ENCODE measurements around the gene AOPEP.

Gene AOPEP

DNA sequence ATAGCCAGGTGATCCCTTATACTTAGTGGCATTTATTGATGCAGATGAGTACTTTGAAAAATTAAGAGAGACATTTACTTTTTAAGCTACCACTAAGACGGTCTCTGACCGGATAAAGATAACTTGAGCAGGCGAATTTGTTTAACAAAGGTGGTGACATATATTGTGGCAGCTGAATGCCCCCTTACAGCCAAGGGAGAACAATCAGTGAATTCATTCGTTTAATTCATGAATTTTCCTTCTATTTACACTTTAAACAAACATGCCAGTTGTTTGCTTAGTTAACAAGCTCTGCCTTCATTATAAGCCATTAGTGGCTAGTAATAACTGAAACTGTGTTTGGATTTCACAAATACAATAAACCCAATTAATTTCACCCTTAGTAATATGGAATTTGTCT lies 187.1 kb downstream of the AOPEP start:
- no peaks in the 10 kb centered on the region for H4K20me1 ChIP-seq (ENCODE audit: insufficient read depth, low read length)
- H3K36me3 ChIP-seq (ENCODE audit: insufficient read depth, low read length), result no peaks in the 10 kb centered on the region
- H3K4me3 ChIP-seq (ENCODE audit: low read depth, low read length, poor library complexity, severe bottlenecking), result no peak overlapping the region
- H3K27me3 ChIP-seq (ENCODE audit: insufficient read depth, low read length), result no peaks in the 10 kb centered on the region
- H3K79me2 ChIP-seq (ENCODE audit: insufficient read depth, low read length), result no peaks in the 10 kb centered on the region
- H3F3A ChIP-seq (ENCODE audit: insufficient read depth, low read length), result no peaks in the 10 kb centered on the region
- peaks cover 37% of the 10 kb centered on the region for H3K4me1 ChIP-seq (ENCODE audit: insufficient read depth, low read length, severe bottlenecking)
- no peak overlapping the region for H2AFZ ChIP-seq (ENCODE audit: low read length)
- H3K9ac ChIP-seq (ENCODE audit: low read length), result no peak overlapping the region
- H3K9me2 ChIP-seq (ENCODE audit: low read depth, low read length), result no peaks in the 10 kb centered on the region
- H3K27ac ChIP-seq (ENCODE audit: low read depth, low read length, poor library complexity, severe bottlenecking), result no peak overlapping the region
- H3K9me3 ChIP-seq (ENCODE audit: low read length), result no peaks in the 10 kb centered on the region
- TF ChIP-seq, protein P1, sequence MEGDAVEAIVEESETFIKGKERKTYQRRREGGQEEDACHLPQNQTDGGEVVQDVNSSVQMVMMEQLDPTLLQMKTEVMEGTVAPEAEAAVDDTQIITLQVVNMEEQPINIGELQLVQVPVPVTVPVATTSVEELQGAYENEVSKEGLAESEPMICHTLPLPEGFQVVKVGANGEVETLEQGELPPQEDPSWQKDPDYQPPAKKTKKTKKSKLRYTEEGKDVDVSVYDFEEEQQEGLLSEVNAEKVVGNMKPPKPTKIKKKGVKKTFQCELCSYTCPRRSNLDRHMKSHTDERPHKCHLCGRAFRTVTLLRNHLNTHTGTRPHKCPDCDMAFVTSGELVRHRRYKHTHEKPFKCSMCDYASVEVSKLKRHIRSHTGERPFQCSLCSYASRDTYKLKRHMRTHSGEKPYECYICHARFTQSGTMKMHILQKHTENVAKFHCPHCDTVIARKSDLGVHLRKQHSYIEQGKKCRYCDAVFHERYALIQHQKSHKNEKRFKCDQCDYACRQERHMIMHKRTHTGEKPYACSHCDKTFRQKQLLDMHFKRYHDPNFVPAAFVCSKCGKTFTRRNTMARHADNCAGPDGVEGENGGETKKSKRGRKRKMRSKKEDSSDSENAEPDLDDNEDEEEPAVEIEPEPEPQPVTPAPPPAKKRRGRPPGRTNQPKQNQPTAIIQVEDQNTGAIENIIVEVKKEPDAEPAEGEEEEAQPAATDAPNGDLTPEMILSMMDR (IDR thresholded peaks at IDR 0.05; ENCODE audit: low read length), result no peak
- no peak for TF ChIP-seq EZH2 (IDR thresholded peaks at IDR 0.05; ENCODE audit: borderline replicate concordance, low read length)
- no peak overlapping the region for H3K4me2 ChIP-seq (ENCODE audit: low read length)

DNA sequence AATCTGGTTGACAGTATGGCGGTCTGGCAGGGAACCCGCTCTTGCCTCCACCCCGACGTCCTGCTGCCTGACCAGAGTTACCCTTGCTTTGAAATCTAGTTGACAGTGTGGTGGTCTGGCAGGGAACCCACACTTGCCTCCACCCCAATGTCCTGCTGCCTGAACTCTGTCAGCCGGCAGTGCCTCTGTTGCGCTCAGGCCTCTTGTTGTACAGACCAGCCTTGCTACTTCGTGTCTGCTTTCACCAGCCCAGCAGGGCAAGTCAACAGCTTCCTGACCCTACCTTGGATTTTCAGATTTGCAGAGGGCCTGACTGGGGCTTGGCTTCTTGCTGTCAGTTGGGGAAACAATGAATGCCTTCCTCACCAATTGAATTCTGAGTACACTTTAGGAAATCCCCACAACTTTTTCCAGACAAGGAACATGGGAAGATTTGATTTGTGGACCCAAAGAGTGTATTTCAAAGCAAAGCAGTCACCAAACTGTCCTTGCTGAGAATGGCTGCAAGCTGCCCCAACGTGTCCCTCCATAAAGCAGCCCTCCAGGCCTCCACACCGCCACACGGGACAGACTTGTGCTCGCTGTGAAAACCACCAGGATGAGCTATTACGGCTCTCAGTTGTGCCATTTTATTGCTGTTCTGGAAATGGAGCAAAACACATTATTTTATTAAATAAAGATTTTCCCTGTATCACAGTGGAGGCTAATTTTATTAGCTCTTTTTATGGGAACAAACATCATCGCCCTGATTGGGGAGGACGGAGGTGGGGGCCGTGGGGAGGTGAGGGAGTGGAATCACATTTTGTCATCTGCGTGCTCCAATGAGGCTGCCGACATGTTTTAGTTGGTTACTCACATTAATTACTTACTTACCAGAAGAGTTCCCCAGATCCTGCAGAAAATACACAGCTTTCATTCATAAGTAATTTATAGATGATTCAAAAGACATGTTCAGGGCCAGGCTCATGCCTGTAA lies 189.3 kb downstream of the AOPEP start:
- Histone ChIP-seq H3K4me3 (ENCODE audit: low read depth, low read length, poor library complexity, severe bottlenecking) (no peak overlapping the region), H2AFZ (ENCODE audit: low read length) (no peak overlapping the region), H3K9me2 (ENCODE audit: low read depth, low read length) (no peaks in the 10 kb centered on the region), H3K4me2 (ENCODE audit: low read length) (no peak overlapping the region), H3K27me3 (ENCODE audit: insufficient read depth, low read length) (no peaks in the 10 kb centered on the region), H3K9me3 (ENCODE audit: low read length) (no peaks in the 10 kb centered on the region), H3K79me2 (ENCODE audit: insufficient read depth, low read length) (no peaks in the 10 kb centered on the region), H3K36me3 (ENCODE audit: insufficient read depth, low read length) (no peaks in the 10 kb centered on the region), H3K9ac (ENCODE audit: low read length) (no peak overlapping the region), H4K20me1 (ENCODE audit: insufficient read depth, low read length) (no peaks in the 10 kb centered on the region), H3K4me1 (ENCODE audit: insufficient read depth, low read length, severe bottlenecking) (peaks cover 58% of the 10 kb centered on the region), H3K27ac (ENCODE audit: low read depth, low read length, poor library complexity, severe bottlenecking) (peak overlapping the region; percentile 37), H3F3A (ENCODE audit: insufficient read depth, low read length) (no peaks in the 10 kb centered on the region; the same call in 1 of the 2 replicates)
- TF ChIP-seq, protein P1 (IDR thresholded peaks at IDR 0.05; ENCODE audit: low read length), result no peak
- no peak for TF ChIP-seq EZH2 (IDR thresholded peaks at IDR 0.05; ENCODE audit: borderline replicate concordance, low read length)

DNA sequence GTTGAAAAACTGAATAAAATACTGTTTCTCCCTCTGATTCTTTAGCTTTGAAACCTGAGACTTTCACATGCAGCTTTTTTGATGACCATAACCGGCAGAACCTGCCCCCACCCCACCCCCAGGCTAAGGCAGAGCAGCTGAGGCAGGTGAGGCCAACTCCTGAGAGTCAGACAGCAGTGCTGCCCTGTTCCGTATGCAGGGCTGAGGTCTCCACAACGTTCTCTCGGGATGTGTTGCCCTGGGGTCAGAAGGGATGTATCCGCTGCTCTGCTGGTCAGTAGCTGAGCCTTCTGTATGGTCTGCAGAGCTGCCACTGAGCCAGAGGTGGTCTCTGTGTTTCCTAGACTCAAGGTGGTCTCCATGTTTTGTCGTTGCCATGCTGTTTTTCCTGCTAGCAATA lies 190.5 kb downstream of the AOPEP start:
- Histone ChIP-seq H3K4me2 (ENCODE audit: low read length) (peak overlapping the region; percentile 33; the same call in 1 of the 2 replicates), H3K9me2 (ENCODE audit: low read depth, low read length) (no peaks in the 10 kb centered on the region), H4K20me1 (ENCODE audit: insufficient read depth, low read length) (no peaks in the 10 kb centered on the region), H3K4me1 (ENCODE audit: insufficient read depth, low read length, severe bottlenecking) (peaks cover 59% of the 10 kb centered on the region), H3K27me3 (ENCODE audit: insufficient read depth, low read length) (no peaks in the 10 kb centered on the region), H3K9ac (ENCODE audit: low read length) (peak overlapping the region; percentile 18; the same call in 1 of the 2 replicates), H2AFZ (ENCODE audit: low read length) (no peak overlapping the region), H3F3A (ENCODE audit: insufficient read depth, low read length) (peaks cover 4% of the 10 kb centered on the region; the same call in 1 of the 2 replicates), H3K36me3 (ENCODE audit: insufficient read depth, low read length) (no peaks in the 10 kb centered on the region), H3K4me3 (ENCODE audit: low read depth, low read length, poor library complexity, severe bottlenecking) (no peak overlapping the region), H3K9me3 (ENCODE audit: low read length) (no peaks in the 10 kb centered on the region), H3K27ac (ENCODE audit: low read depth, low read length, poor library complexity, severe bottlenecking) (peak overlapping the region; percentile 95), H3K79me2 (ENCODE audit: insufficient read depth, low read length) (no peaks in the 10 kb centered on the region)
- TF ChIP-seq, protein P1 (IDR thresholded peaks at IDR 0.05; ENCODE audit: low read length), result no peak
- no peak for TF ChIP-seq EZH2 (IDR thresholded peaks at IDR 0.05; ENCODE audit: borderline replicate concordance, low read length)

All from OCI-LY1 (cell line).